PC-3 (cell line): ENCODE data around the gene CLN6. TPM values are rescaled to one million over a fixed set of nuclear protein-coding genes. Genes with fewer than 3 reads are reported as not detected.

Experiments
- ATAC-seq: fragments of 200-7000 bp; cut with Tn5 transposase; 2 replicates; pipeline ENCODE4 v1.9.1; 2020; ENCODE audit warnings: mild to moderate bottlenecking, moderate library complexity
- BruUV-seq: library from RNA; stranded (reverse); fragments of 400-500 nt; replicated peaks from 2 replicates; lab custom pipeline; 2021; lab: Mats Ljungman, UMichigan
- CTCF ChIA-PET: fragments of 300-600 bp; sonication (Branson Sonifier 250); formaldehyde crosslinking; loops from one replicate; lab custom pipeline; 2022; ENCODE audit warnings: antibody characterized with exemption; lab: Charles Lee
- POLR2A ChIA-PET: fragments of 300-600 bp; sonication (Branson Sonifier 250); formaldehyde crosslinking; loops from one replicate; lab custom pipeline; 2022; ENCODE audit warnings: antibody characterized with exemption; ENCODE audit not compliant: unreplicated experiment; lab: Charles Lee
- DNase-seq: peaks from one replicate; pipeline ENCODE4 v3.0.0-alpha.2; 2015
- H2AFZ ChIP-seq: fragments of 300-600 bp; sonication (generic); 2 replicates; pipeline ENCODE4 v1.6.0; 2016; ENCODE audit warnings: antibody characterized with exemption, low read length
- H3F3A ChIP-seq: fragments of 300-600 bp; sonication (generic); one replicate; pipeline ENCODE4 v1.6.0; 2017; ENCODE audit warnings: antibody characterized with exemption, low read length, control low read depth, mild to moderate bottlenecking; ENCODE audit not compliant: unreplicated experiment
- H3K27ac ChIP-seq: fragments of 300-600 bp; sonication (generic); 2 replicates; pipeline ENCODE4 v1.5.1; 2016; ENCODE audit warnings: mild to moderate bottlenecking, low read length
- H3K27me3 ChIP-seq: fragments of 300-600 bp; sonication (generic); 2 replicates; pipeline ENCODE4 v1.6.1; 2016; ENCODE audit warnings: low read length, mixed read lengths
- H3K36me3 ChIP-seq: fragments of 300-600 bp; sonication (generic); 2 replicates; pipeline ENCODE4 v1.6.1; 2016; ENCODE audit warnings: low read depth, mixed run types, low read length, mixed read lengths
- H3K4me1 ChIP-seq: fragments of 300-600 bp; sonication (generic); 2 replicates; pipeline ENCODE4 v1.5.1; 2016; ENCODE audit warnings: low read length; ENCODE audit not compliant: insufficient read depth
- H3K4me2 ChIP-seq: fragments of 300-600 bp; sonication (generic); 2 replicates; pipeline ENCODE4 v1.6.0; 2016; ENCODE audit warnings: low read length
- H3K4me3 ChIP-seq: fragments of 300-600 bp; sonication (generic); 2 replicates; pipeline ENCODE4 v1.5.1; 2016; ENCODE audit warnings: mild to moderate bottlenecking, low read length, mixed read lengths
- H3K79me2 ChIP-seq: fragments of 300-600 bp; sonication (generic); 2 replicates; pipeline ENCODE4 v1.6.1; 2017; ENCODE audit warnings: low read length, mixed read lengths
- H3K9ac ChIP-seq: fragments of 300-600 bp; sonication (generic); 2 replicates; pipeline ENCODE4 v1.6.0; 2016; ENCODE audit warnings: mild to moderate bottlenecking, low read length
- H3K9me2 ChIP-seq: fragments of 300-600 bp; sonication (generic); replicated peaks from 2 replicates; pipeline ENCODE4 v1.6.1; 2016; ENCODE audit warnings: mixed run types, low read length, mixed read lengths
- H3K9me3 ChIP-seq: fragments of 300-600 bp; sonication (generic); 2 replicates; pipeline ENCODE4 v1.6.1; 2016; ENCODE audit warnings: low read length, mixed read lengths
- H4K20me1 ChIP-seq: fragments of 300-600 bp; sonication (generic); 2 replicates; pipeline ENCODE4 v1.6.1; 2016; ENCODE audit warnings: low read length, mixed read lengths
- EZH2 ChIP-seq: fragments of 300-600 bp; sonication (generic); IDR thresholded peaks from one replicate; pipeline ENCODE4 v1.6.1; 2017; ENCODE audit warnings: antibody characterized with exemption, mild to moderate bottlenecking, low read length; ENCODE audit not compliant: unreplicated experiment
- EZH2phosphoT487 ChIP-seq: fragments of 300-600 bp; sonication (generic); IDR thresholded peaks from 2 replicates; pipeline ENCODE4 v1.6.1; 2018; ENCODE audit warnings: mild to moderate bottlenecking, antibody characterized with exemption, low read length, borderline replicate concordance
- intact Hi-C: fragments of 100-400 bp; cut with micrococcal nuclease; formaldehyde crosslinking; loops from 2 replicates; pipeline ENCODE4 v1.9.0; 2023
- total RNA-seq: library from RNA; depleted of rRNA; stranded (reverse); fragments of >200 nt; gene quantifications from 2 replicates; pipeline ENCODE4 v1.2.3, GENCODE V29; 2014
- TF ChIP-seq, protein P1 (sequence below): fragments of 300-600 bp; sonication (generic); conservative IDR thresholded peaks from 2 replicates; pipeline ENCODE4 v1.5.1; 2017; ENCODE audit warnings: antibody characterized with exemption, low read depth, mild to moderate bottlenecking, low read length

Gene CLN6
- total RNA-seq, 1 experiment from 2014 or later: 33.4 TPM

DNA sequence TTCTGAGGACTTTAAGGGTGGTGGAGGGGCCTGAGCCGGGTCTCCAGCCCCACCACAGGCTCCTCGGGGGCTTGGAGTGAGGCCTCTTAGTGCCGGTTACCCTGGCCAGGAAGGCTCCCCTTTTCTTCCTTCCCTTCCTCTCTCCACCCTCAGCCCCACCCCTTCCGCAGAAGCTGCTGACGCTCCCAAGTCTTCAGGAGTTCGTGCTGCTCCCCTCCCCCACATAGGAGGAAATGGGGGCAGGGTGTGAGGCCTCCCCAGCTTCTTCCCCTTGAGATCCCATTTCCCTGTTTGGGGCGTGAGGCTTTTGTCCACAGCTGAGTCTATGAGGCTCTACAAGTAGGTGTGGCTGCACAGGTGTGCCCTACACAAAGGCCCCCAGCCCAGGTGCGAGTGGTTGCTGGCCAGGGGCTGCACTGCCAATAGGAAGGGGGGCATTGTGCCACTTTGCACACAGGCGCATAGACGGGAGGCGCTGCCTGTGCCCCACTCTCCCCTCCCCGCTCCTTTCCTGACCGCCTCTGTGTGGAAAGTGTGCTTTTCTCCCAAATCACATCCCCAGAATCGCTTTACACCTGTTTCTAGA lies 23.5 kb downstream of the CLN6 start:
- ATAC-seq: no peak
- Histone ChIP-seq H3K9me3 (no peaks in the 10 kb centered on the region), H3K79me2 (no peaks in the 10 kb centered on the region), H3F3A (no peaks in the 10 kb centered on the region), H3K4me1 (no peaks in the 10 kb centered on the region), H3K4me2 (no peak overlapping the region), H3K4me3 (no peak overlapping the region), H2AFZ (no peak overlapping the region), H4K20me1 (no peaks in the 10 kb centered on the region), H3K36me3 (no peaks in the 10 kb centered on the region), H3K9ac (no peak overlapping the region), H3K9me2 (no peaks in the 10 kb centered on the region), H3K27me3 (no peaks in the 10 kb centered on the region), H3K27ac (no peak overlapping the region)
- intact Hi-C loops: no loop called here
- BruUV-seq: no TSS peak
- TF ChIP-seq EZH2phosphoT487 (no peak), EZH2 (no peak)
- TF ChIP-seq, protein P1, sequence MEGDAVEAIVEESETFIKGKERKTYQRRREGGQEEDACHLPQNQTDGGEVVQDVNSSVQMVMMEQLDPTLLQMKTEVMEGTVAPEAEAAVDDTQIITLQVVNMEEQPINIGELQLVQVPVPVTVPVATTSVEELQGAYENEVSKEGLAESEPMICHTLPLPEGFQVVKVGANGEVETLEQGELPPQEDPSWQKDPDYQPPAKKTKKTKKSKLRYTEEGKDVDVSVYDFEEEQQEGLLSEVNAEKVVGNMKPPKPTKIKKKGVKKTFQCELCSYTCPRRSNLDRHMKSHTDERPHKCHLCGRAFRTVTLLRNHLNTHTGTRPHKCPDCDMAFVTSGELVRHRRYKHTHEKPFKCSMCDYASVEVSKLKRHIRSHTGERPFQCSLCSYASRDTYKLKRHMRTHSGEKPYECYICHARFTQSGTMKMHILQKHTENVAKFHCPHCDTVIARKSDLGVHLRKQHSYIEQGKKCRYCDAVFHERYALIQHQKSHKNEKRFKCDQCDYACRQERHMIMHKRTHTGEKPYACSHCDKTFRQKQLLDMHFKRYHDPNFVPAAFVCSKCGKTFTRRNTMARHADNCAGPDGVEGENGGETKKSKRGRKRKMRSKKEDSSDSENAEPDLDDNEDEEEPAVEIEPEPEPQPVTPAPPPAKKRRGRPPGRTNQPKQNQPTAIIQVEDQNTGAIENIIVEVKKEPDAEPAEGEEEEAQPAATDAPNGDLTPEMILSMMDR: no peak
- POLR2A ChIA-PET: no interaction called here
- DNase-seq: no peak
- CTCF ChIA-PET: no interaction called here

DNA sequence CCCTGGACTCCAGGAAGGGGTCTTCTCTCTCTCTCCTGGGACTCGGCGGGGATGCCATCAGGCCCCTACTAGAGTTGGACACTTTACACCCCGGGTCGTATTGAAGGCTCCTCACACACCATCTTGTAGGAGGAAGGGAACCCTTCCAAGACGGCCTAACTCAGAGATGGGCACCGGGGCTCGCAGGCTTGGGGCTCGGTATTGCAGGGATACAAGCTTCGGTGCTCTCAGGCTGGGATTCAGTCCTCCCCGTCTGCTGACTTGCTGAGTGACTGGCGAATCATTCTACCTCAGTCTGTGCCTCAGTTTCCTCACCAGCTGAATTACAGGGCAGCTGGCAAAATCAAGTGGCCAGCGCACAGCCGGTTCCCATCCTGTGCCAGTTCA lies 24.0 kb downstream of the CLN6 start:
- Histone ChIP-seq H4K20me1 (no peaks in the 10 kb centered on the region), H3K4me2 (no peak overlapping the region), H3K4me1 (no peaks in the 10 kb centered on the region), H3K27ac (no peak overlapping the region), H3K9ac (no peak overlapping the region), H3K4me3 (no peak overlapping the region), H3K36me3 (no peaks in the 10 kb centered on the region), H3K27me3 (no peaks in the 10 kb centered on the region), H3K9me3 (no peaks in the 10 kb centered on the region), H3K9me2 (no peaks in the 10 kb centered on the region), H2AFZ (no peak overlapping the region), H3K79me2 (no peaks in the 10 kb centered on the region), H3F3A (no peaks in the 10 kb centered on the region)
- DNase-seq (no peak), ATAC-seq (no peak)
- CTCF ChIA-PET: no interaction called here
- intact Hi-C loops: no loop called here
- no TSS peak for BruUV-seq
- POLR2A ChIA-PET: interaction anchor here (0.6 kb wide), 1 partner anchor 359 kb away, joined by 3 read pairs; no protein-coding TSS in a partner anchor
- TF ChIP-seq EZH2phosphoT487 (no peak), EZH2 (no peak)
- TF ChIP-seq, protein P1: no peak

DNA sequence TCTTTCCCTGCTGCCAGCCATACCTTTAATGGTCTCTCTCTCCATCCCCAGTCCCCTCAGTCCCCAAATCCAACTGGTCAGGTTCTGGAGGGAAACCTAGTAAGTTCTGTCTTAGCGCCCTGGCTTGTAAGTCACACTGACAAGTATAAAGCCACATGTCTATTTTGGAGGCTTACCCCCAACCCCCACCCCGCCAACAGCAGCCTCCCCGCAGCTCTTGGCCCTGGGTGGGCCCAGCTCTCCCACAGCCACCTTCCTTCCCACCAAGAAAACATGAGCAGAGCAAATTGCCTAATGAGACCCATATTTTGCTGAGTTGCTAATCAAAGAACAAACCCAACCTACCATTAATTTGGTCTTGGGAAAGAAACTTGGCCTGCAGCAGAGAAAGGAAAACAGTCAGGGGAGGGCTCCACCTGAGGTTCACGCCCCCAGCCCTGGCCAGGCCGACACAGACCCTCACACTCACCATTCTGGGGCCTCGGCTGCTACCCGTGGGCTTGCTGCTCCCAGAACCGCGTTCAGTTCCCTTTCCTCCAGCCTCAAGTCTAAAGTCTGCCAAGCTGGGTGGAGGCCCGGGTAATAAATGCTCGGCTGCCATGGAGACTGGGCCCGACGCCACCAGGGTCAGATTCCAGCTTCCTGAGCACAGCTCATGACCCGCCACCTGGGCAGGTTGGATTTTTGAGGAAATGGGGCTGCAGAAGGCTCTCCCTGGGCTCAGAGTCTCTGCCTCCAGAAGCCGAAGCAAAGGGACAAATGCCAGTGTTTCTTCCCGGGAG lies 24.6 kb downstream of the CLN6 start, which contains the start of gene CALML4:
Gene CALML4 (minus strand): TSS at position 557 of the 782 bp plus-strand sequence. CDS start 85 bp downstream, at position 472.
- no peak within 1 kb of the TSS for H3K27ac ChIP-seq
- no peaks in the 10 kb centered on the region for H3F3A ChIP-seq
- no peaks in the 10 kb centered on the region for H3K9me2 ChIP-seq
- H2AFZ ChIP-seq: no peak within 1 kb of the TSS
- intact Hi-C loops: no loop called here
- TF ChIP-seq EZH2 (no peak), EZH2phosphoT487 (no peak)
- TF ChIP-seq, protein P1: no peak
- H3K27me3 ChIP-seq: no peaks in the 10 kb centered on the region
- ChIA-PET CTCF (no interaction called here), POLR2A (interaction anchor here (0.6 kb wide), 1 partner anchor 360 kb away, joined by 3 read pairs; no protein-coding TSS in a partner anchor)
- H3K9ac ChIP-seq: no peak within 1 kb of the TSS
- ATAC-seq (peak; percentile 73), DNase-seq (peak; percentile 39)
- H3K9me3 ChIP-seq: no peaks in the 10 kb centered on the region
- H3K4me2 ChIP-seq: no peak within 1 kb of the TSS
- no peaks in the 10 kb centered on the region for H3K4me1 ChIP-seq
- H3K36me3 ChIP-seq: no peaks in the 10 kb centered on the region
- BruUV-seq: no TSS peak
- no peaks in the 10 kb centered on the region for H4K20me1 ChIP-seq
- H3K79me2 ChIP-seq: no peaks in the 10 kb centered on the region
- no peak within 1 kb of the TSS for H3K4me3 ChIP-seq
